Measurements from ENCODE around the gene ETFA. TPM values are rescaled to one million over a fixed set of nuclear protein-coding genes. Genes with fewer than 3 reads are reported as not detected.

The ETFA gene
- total RNA-seq, 1 donor from 2014 or later: 81.2 TPM

DNA sequence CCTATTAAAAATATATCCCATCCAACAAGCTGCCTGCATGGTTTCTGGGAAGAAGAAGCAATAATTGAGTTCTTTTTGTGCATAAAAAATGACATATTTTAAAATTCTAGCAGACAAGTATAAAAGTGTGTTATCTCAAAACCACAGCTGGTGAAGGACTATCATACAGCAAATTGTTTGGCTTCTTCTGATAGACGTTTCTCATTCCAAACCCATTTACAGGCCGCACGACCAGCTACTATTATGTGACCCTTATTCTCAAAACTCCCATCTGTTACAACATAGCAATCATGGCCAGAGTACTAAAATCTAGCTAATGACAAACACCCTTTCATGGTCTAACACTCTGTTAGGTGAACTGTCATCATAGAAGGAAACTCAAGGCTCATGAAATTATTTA lies 21.7 kb downstream of the ETFA start:
- no peak for DNase-seq
- H3K36me3 ChIP-seq: peaks cover 50% of the 10 kb centered on the region
- intact Hi-C loops (cut with DNase I): no loop called here

GRCh38 chr15:76286271-76286879 lies 24.9 kb downstream of the ETFA start:
- H3K27ac ChIP-seq: no peak overlapping the region
- H3K9me3 ChIP-seq: no peaks in the 10 kb centered on the region
- DNase-seq (no peak), ATAC-seq (peak in 1 of 2 donors; percentile 41)
- intact Hi-C loops (cut with DNase I): no loop called here
- H3K4me1 ChIP-seq: peaks cover 9% of the 10 kb centered on the region
- TF ChIP-seq CTCF (IDR thresholded peaks at IDR 0.05): no peak
- H3K36me3 ChIP-seq: peaks cover 77% of the 10 kb centered on the region
- no peak overlapping the region for H3K4me3 ChIP-seq
- no peaks in the 10 kb centered on the region for H3K27me3 ChIP-seq (ENCODE audit: low read depth)

More for the DNA sequence above, 21.7 kb downstream of the ETFA start:
- Histone ChIP-seq H3K27me3 (ENCODE audit: low read depth) (no peaks in the 10 kb centered on the region), H3K4me3 (no peak overlapping the region), H3K27ac (no peak overlapping the region), H3K9me3 (no peaks in the 10 kb centered on the region), H3K4me1 (peaks cover 17% of the 10 kb centered on the region)
- no peak for ATAC-seq
- no peak for TF ChIP-seq CTCF (IDR thresholded peaks at IDR 0.05)

GRCh38 chr15:76285241-76285825 lies 25.9 kb downstream of the ETFA start:
- H3K27me3 ChIP-seq (ENCODE audit: low read depth): no peaks in the 10 kb centered on the region
- H3K4me3 ChIP-seq: no peak overlapping the region
- no peak overlapping the region for H3K27ac ChIP-seq
- intact Hi-C loops (cut with DNase I): no loop called here
- no peaks in the 10 kb centered on the region for H3K9me3 ChIP-seq
- H3K4me1 ChIP-seq: peaks cover 9% of the 10 kb centered on the region
- peaks cover 80% of the 10 kb centered on the region for H3K36me3 ChIP-seq
- no peak for TF ChIP-seq CTCF (IDR thresholded peaks at IDR 0.05)
- no peak for ATAC-seq
- no peak for DNase-seq

GRCh38 chr15:76282465-76282864 lies 28.8 kb downstream of the ETFA start:
- intact Hi-C loops (cut with DNase I): no loop called here
- H3K36me3 ChIP-seq: peaks cover 93% of the 10 kb centered on the region

DNA sequence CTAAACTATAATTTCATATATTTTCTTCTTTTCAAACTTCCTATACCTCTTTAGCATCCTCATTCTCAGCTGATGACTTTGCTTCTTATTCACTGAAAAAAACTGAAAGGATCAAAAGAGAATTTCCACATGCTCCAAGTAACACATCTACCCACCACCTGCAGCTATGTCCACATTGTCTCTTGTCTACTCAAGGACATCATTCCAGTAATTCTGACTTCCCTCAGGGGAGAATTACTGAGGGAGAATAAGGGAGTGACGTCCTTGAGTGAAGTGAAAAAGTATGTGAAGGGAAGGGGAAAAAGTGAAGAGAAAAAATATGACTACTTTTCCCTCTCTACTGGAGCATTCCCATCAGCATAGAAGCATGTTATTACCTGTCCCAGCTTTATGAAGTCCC lies 32.6 kb downstream of the ETFA start:
- Histone ChIP-seq H3K27me3 (ENCODE audit: low read depth) (no peaks in the 10 kb centered on the region), H3K4me1 (no peaks in the 10 kb centered on the region), H3K4me3 (no peak overlapping the region), H3K9me3 (no peaks in the 10 kb centered on the region), H3K36me3 (peaks cover 72% of the 10 kb centered on the region), H3K27ac (no peak overlapping the region)
- DNase-seq (no peak), ATAC-seq (no peak)
- no peak for TF ChIP-seq CTCF (IDR thresholded peaks at IDR 0.05)
- intact Hi-C loops (cut with DNase I): no loop called here

More at GRCh38 chr15:76282465-76282864, 28.8 kb downstream of the ETFA start:
- no peak overlapping the region for H3K4me3 ChIP-seq
- DNase-seq: no peak
- H3K27me3 ChIP-seq (ENCODE audit: low read depth): no peaks in the 10 kb centered on the region
- no peak overlapping the region for H3K27ac ChIP-seq
- TF ChIP-seq CTCF (IDR thresholded peaks at IDR 0.05): no peak
- H3K9me3 ChIP-seq: no peaks in the 10 kb centered on the region
- ATAC-seq: no peak
- peaks cover 9% of the 10 kb centered on the region for H3K4me1 ChIP-seq

All from lower lobe of right lung (tissue), 2 donors.